ENCODE data around the gene ERC1. TPM values are rescaled to one million over a fixed set of nuclear protein-coding genes. Genes with fewer than 3 reads are reported as not detected.

ERC1 gene
- total RNA-seq, 2 donors from 2014 or later: 26.9 to 41.9 TPM

- no peak for DNase-seq
- Histone ChIP-seq H3K27ac (no peak overlapping the region), H3K4me3 (no peak overlapping the region), H3K9me3 (no peaks in the 10 kb centered on the region), H3K9ac (ENCODE audit: low read depth in 2 of 2, low read length in 2 of 2) (no peak overlapping the region), H3K27me3 (no peaks in the 10 kb centered on the region), H3K36me3 (no peaks in the 10 kb centered on the region), H3K4me1 (peaks cover 7% of the 10 kb centered on the region)
- intact Hi-C loops (cut with DNase I): loop anchor here (10.0 kb wide), 1 partner anchor 79 kb away; no protein-coding TSS in a partner anchor
- no peak for TF ChIP-seq CTCF (IDR thresholded peaks at IDR 0.05)
These were observed 222.7 kb downstream of the ERC1 start for GRCh38 chr12:1213618-1214205.

- no peak for TF ChIP-seq CTCF (IDR thresholded peaks at IDR 0.05)
- H3K27ac ChIP-seq: peak overlapping the region; percentile 81
- no peak for DNase-seq
- intact Hi-C loops (cut with DNase I): loop anchor here (10.0 kb wide), 1 partner anchor 82 kb away; no protein-coding TSS in a partner anchor
- peak overlapping the region in 1 of 2 donors; percentile 65 for H3K9ac ChIP-seq (ENCODE audit: low read depth in 2 of 2, low read length in 2 of 2)
- H3K4me3 ChIP-seq: no peak overlapping the region
- no peaks in the 10 kb centered on the region for H3K27me3 ChIP-seq
- no peaks in the 10 kb centered on the region for H3K36me3 ChIP-seq
- H3K9me3 ChIP-seq: no peaks in the 10 kb centered on the region
- H3K4me1 ChIP-seq: peaks cover 7% of the 10 kb centered on the region
These were observed 225.5 kb downstream of the ERC1 start for GRCh38 chr12:1216560-1216959.

- no peak for TF ChIP-seq CTCF (IDR thresholded peaks at IDR 0.05)
- DNase-seq: peak; percentile 46
- Histone ChIP-seq H3K9me3 (no peaks in the 10 kb centered on the region), H3K36me3 (no peaks in the 10 kb centered on the region), H3K4me3 (no peak overlapping the region), H3K27me3 (no peaks in the 10 kb centered on the region), H3K27ac (peak overlapping the region; percentile 81), H3K4me1 (peaks cover 5% of the 10 kb centered on the region), H3K9ac (ENCODE audit: low read depth in 2 of 2, low read length in 2 of 2) (peak overlapping the region in 1 of 2 donors; percentile 65)
- intact Hi-C loops (cut with DNase I): loop anchor here (10.0 kb wide), 1 partner anchor 83 kb away; no protein-coding TSS in a partner anchor
These were observed 226.3 kb downstream of the ERC1 start for GRCh38 chr12:1217191-1217949.

GRCh38 chr12:1218369-1218768 lies 227.3 kb downstream of the ERC1 start:
- TF ChIP-seq CTCF (IDR thresholded peaks at IDR 0.05): no peak
- H3K9me3 ChIP-seq: no peaks in the 10 kb centered on the region
- no peak for DNase-seq
- intact Hi-C loops (cut with DNase I): loop anchor here (10.0 kb wide), 1 partner anchor 84 kb away; no protein-coding TSS in a partner anchor
- no peak overlapping the region for H3K4me3 ChIP-seq
- H3K4me1 ChIP-seq: no peaks in the 10 kb centered on the region
- H3K36me3 ChIP-seq: no peaks in the 10 kb centered on the region
- H3K9ac ChIP-seq (ENCODE audit: low read depth in 2 of 2, low read length in 2 of 2): no peak overlapping the region
- no peaks in the 10 kb centered on the region for H3K27me3 ChIP-seq
- H3K27ac ChIP-seq: peak overlapping the region; percentile 81

- intact Hi-C loops (cut with DNase I): no loop called here
- H3K4me1 ChIP-seq: no peaks in the 10 kb centered on the region
- no peak overlapping the region for H3K9ac ChIP-seq (ENCODE audit: low read depth in 2 of 2, low read length in 2 of 2)
- no peaks in the 10 kb centered on the region for H3K27me3 ChIP-seq
- TF ChIP-seq CTCF (IDR thresholded peaks at IDR 0.05): no peak
- H3K36me3 ChIP-seq: no peaks in the 10 kb centered on the region
- no peak overlapping the region for H3K4me3 ChIP-seq
- peak overlapping the region; percentile 49 for H3K27ac ChIP-seq
- H3K9me3 ChIP-seq: no peaks in the 10 kb centered on the region
- DNase-seq: peak; percentile 81
These were observed 229.4 kb downstream of the ERC1 start for GRCh38 chr12:1220127-1221092.

Measured in colonic mucosa (tissue), 4 donors.